ENCODE measurements around the gene PDE6A.

- TF ChIP-seq EZH2 (IDR thresholded peaks at IDR 0.05; ENCODE audit: insufficient read depth, poor library complexity, severe bottlenecking) (no peak), EZH2phosphoT487 (IDR thresholded peaks at IDR 0.05; ENCODE audit: insufficient read depth, low read depth) (no peak)
Measured at GRCh38 chr5:149878371-149878770, 66.2 kb downstream of the PDE6A start.
